GM19372 (cell line): ENCODE data around the gene CAMK2B.

Experiments used
- ATAC-seq: cut with Tn5 transposase; IDR thresholded peaks from one replicate; pipeline ENCODE4 v1.9.1; 2021; ENCODE audit warnings: mild to moderate bottlenecking, low read depth, moderate library complexity; ENCODE audit not compliant: unreplicated experiment

Gene CAMK2B

DNA sequence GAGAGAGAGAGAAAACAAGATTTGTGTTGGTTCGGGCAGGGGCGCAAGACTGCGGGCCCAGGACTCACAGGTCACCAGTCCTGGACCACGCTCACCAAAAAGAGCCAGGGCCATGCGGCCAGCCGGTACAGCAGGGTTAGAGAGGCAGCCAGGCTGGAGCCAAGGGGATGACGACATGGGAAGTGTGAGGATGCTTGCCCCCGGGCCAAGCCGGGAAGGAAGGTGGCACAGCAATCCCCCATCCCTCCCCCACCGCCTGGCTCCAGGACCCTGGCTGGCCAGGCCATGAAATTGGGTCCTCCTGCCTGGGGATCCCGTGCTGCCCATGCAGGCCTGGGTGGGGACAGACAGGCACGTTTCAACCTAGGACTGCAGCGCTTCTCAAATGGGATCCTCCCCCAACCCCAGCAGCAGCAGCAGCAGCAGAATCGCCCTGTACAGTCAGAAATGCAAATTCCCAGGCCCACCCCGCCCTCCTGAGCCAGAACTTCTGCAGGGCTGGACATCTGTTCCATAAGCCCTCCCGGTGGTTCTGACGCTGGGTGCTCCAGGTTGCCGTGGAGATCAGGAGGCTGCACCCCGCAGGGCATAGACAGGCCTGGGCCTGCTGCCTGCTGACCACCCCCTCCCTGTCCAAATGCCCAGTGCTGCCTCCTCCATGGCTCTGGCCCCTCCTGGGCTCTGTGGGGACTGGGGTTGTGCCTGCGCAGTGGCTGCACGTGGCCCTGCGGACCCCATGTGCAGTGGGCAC is 89.6 kb downstream of the CAMK2B start:
- no peak for ATAC-seq

DNA sequence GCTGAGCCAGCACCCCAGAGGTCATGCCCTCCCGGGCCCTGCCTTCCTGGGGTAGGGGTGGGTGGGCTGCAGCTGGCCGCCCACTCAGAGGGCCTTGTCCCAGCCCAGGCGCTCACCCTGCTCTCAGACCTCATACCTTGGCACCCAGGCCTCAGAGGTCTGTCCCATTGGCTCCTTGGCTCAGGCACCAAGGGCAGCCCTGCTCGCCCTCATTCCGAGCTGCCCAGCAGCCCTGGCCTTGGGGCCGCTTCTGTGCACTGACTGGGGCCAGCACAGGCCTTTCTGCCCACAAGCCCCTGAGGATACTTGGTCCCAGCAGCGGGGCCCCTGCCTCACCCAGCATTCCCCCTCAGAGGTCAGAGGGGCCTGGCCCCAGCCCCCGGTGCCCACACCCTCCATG is 90.3 kb downstream of the CAMK2B start:
- no peak for ATAC-seq

DNA sequence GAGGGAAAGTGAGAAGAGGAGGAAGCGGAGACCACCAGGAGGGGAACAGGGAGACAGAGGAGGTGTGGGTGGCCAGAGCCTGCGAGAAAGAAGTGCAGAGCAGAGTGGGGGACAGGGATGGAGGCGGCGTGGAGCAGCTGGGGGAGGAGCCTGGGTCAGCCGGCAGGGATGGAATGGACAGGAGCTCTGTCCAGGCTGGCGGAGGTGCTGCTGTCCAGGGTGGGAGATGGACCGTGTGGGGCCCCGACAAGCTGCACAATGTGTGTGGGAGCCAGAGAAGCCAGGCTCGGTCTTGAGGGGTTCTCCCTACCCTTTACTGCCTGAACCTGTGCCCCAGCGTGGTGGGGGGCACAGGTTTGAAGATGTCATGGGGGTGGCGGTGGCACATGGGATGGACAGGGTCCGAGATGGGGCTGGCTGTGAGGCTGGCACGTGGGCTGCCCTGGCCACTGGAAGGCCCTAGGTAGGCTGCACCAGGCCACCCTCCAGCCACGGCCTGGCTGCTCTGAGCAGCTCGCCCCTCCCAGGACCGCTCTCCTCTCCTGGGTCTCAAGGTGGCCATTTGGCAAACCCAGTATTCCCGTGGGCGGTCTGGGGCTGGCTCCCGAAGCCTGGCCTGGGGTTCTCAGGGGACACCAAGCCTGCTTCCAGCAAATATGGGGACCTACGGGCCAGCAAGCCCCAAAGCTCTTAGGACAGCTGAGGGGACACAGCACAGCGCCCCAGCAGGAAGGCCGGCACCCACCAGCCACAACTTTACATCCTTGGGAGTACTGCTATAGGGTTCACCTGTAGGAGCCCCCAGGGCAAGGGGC is 92.3 kb downstream of the CAMK2B start:
- no peak for ATAC-seq

DNA sequence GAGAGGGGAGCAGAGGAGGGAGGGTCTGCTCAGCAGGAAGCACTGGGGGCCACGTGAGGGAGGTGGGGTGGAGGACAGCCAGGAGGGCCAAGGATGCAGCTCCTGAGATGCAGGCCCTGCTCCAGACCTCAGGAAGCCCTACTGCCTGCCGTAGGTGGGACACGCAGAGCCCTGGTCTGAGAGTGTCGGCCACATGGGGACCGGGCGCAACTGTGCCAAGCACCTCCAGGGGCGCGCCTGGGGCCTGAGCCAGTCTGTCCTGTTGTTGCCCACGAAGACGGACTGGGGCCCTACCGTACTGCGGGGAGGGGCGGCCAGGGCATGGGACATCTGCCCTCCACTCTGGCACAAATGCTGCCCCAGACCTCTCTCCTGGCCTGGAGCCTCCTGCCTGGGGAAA is 93.0 kb downstream of the CAMK2B start:
- no peak for ATAC-seq

DNA sequence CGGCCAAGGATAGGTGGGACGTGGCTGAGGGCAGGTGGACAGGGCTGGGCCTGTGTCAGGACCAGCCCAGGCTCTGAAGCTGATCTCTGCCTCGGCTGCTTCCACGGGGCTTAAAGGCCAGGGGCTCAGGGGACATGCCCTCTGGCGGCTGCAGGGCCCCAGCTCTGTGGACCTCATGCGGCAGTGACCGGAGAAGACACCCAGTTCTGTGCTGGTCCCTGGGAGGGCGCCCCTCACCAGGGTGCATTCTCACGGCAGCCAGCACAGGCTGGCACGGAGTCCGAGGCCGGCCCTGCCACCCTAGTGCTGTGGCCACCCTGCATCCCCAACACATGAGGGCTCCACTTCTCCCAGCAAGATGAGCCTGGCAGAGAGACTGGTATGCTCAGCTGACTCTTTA is 94.3 kb downstream of the CAMK2B start:
- ATAC-seq, result no peak

DNA sequence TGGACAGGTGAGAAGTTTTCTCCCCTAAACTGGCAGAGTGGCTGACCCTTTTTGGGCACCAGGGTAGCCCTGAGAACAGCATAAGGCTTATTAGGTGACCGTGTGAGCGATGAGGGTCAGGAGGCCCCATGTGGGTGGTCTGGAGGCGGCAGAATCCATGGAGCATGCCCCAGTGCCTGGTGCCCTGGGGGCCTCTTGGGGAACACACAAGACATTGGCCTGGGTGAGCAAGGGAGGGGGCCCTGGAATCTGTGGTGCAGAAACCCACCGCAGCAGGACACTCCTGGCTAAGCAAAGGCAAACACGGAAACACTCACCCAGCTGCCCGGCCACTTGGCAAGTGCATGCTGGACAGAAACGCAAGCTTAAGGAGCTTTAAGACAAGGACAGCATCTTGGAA is 95.1 kb downstream of the CAMK2B start:
- no peak for ATAC-seq

DNA sequence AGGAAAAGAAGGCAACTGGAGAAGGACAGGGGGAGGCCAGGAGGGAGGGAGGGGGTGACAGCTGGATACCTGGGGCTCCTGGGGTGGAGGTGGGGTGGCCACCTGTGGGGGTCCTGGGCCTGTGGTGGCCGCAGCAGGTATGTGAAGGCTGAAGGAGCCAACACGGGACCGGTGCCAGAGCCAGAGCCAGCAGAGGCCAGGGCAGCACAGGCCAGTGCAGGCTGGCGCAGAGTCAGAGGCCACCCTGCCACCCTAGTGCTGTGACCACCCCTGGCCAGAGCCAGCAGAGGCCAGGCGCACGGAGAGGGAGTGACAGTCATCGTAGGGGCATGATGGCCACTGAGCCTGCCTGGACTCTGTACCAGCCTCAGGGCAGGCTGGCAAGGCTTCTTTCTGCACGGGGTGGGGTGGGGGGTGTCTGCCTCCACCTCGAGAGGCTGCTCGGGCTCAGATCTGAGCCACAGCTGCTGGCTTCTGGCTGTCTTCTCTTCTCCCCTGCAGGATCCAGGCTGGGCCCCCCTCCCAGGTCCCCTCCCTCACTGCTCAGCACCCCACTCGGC is 95.8 kb downstream of the CAMK2B start:
- no peak for ATAC-seq

DNA sequence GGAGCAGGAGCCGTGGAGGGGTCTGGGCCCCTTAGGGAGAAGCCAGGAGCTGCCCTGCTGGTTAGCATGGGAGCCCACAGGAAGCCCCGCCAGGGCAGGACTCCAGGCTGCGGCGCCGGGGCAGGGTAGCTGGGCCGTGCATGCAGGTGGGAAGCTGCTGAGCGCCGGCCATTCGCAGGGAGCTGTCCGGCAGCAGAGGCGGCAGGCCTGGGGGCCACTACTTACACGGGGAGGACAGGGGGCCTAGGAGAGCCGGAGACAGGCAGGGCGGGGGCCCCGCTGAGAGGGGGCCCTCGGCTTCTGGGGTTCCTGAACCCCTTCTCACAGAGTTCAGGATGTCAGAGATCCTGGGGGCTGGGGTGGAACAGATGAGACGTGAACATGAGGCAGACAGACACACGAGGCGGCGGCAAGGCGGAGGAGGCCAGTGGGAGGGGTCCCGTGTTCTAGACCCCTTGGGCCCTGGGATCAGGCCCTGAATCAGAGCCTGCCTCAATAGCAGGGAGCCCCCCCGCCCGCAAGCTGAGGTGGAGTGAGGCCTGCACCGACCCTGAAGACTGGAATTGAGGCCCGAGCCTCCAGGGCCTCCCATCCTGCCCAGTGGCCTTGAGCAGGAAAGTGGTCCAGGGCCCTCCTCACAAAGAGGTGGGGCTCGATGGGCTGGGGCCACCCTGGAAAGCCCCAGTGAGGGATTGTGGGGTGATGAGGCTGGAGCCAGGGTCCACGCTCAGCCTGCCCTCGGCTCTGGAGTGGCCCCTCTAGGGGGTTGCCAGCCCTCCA is 96.6 kb downstream of the CAMK2B start:
- ATAC-seq, result no peak

DNA sequence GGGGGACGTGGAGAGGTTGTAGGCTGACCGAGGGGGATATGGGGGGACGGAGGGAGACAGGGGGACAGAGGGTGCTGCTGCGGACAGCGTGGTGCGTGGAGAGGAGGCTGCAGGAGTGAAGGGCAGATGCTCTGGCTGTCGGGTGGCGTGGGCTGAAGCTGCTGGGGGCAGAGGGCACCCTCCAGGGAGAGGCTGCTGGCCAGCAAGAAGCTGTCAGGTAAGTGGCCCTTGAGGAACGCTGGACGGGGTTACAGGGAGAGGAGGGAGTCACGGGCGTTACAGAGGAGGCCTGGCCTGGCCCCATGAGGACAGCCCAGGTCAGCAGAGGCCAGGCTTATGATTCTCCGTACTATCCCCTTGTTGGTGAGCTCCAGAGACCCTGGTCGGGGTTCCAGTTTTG is 97.5 kb downstream of the CAMK2B start:
- ATAC-seq, result no peak

DNA sequence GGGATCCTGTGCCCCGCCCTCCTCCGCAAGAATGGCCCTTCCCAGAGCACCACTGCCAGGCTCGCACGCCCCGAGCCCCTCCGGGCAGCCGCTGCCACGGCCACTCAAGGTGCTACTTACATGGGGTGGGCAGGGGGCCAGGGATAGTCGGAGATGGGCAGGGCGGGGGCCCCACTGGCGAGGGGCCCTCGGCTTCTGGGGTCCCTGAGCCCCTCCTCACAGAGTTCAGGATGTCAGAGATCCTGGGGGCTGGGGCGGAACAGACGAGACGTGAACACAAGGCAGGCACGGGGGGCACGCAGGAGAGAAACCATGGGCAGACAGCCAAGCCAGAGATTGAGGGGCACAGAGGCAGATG is 99.0 kb downstream of the CAMK2B start:
- ATAC-seq, result no peak

DNA sequence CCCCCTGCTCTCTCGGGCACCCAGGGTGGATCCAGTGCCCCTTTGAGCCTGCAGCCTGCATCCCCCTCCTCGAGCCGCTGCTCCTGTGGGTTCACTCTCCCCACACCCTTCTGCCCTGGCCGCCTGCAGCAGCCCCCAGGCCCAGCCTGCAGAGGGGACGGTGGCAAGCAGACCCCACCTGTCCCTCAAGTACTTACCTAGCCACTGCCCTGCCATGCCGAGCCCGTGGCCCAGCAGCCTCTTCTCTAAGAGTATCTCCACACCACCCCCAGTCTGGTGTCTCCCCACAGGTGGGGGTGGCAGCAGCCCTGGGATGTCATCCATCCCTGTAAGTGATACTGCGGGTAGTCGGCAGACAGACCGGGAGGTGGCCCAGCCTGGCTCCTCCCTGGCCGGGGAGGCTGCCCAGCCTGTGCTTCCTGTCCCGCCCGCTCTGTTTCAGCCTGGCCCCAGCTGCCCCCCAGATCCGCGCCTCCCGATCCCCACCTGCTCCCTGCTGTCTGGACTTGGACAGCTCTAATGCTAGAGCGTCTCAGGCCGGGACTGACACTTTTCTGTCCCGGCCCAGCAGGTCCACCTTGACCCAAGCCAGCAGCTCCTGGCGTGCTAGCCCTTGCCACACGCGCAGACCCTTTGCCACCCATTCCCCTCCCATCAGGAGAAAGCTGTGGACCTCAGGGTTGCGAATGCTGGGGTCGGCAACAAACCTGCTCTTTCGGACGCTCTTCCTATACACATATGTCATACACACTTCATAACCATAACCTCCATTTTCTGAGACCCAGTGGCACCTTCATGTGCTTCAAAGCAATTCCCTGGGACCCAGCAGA is 99.6 kb downstream of the CAMK2B start:
- no peak for ATAC-seq

DNA sequence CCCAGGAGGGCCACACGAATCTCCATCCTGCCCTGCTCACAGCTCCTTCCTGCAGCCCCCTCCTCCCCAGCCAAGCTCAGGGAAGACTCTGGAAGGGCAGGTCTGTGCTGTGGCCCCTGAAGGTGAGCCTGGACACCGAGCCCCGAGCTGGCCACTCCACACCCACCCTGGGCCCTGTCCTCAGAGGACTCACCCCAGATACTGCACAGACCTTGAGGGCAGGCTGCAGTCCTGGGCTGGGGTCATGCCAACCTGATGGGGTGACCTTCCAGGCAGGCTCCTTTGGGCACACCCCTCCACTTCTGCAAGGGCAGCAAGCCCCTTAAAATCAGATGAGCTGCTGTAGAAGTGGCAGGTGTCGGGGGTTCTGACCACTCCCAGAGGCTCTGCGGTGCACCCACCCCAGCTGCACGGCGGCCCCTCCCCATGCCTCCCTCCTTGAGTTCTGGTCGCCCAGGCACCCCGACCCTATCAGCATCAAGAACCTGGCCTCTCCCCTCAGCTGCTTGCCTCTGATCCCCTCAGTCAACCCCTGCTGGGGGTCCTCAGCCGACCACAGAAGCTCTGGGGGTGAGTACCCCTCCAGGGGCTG is 100.3 kb downstream of the CAMK2B start:
- ATAC-seq, result no peak

DNA sequence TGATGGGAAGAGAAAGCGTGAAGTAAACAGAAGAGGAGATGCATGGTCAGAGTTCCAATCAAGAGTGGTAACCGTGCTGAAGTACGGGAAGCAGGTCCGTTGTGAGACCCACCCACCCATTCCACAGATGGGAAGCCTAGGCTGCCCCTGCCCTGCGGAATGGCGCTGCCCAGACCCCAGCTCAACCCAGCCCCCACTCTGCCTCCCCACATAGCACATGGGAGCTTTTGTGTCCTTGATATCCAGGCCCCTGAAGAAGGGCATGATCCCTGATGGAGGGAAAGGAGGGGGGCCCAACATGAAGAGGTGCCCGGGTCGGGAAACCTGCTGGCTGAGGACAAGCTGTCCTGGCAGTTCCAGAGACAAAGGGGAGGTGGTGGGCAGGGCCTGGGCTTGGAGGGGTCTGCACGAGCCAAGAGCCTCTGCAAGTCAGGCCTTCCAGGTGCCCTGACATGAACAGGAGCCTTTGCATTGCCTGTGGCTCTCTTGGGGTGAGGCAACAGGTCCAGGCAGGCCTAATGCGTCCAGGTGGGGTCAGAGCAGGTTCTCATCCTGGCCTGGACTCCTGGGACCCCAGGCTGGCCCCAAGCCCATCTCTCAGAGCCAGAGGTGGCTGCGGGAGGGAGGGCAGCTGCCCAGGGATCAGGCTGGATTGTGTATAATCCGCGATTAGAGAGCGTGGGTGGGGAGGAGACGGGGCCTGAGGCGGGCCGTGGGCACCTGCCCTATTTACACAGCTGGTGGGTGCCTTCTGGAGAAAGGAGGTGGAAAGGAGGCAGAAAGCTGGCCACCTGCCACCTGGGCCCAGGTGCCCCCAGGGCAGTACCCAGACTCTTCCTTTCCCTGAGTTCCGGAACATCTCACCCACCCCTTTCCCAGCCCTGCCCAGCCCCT is 101.1 kb downstream of the CAMK2B start:
- no peak for ATAC-seq

DNA sequence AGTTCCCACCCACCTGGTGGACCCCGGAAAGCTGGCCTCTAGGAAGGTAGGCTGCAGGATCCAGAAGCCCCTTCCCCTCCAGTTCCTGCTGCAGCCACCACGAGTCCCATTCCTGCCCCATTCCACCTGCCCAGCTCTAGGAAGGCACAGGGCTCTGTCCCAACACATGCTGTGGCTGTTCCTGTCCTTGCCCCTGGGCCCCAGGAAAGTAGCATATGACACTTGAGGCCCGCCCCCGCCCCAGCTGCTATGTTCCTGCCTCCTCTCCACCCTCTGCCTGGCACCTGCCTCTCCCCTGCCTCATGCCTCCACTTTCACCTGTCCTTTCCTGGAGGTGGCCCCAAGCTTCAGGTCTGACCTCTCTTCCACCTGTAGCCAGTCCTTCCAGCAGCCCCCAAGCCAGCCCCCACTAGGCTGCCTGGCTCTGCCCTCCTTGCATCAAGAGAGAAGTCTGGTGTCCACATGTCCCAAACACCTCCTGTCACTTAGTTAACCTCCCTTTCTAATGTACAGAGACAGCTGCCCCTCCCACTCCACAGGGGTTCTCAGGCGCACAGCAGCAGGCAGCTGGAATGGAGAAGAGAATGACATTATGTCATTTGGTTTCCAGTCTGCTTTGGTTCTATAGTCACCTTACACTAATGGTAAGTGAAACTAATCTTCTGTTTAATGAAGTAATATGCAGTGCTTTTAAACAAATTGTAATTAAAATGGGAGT is 101.9 kb downstream of the CAMK2B start:
- no peak for ATAC-seq

DNA sequence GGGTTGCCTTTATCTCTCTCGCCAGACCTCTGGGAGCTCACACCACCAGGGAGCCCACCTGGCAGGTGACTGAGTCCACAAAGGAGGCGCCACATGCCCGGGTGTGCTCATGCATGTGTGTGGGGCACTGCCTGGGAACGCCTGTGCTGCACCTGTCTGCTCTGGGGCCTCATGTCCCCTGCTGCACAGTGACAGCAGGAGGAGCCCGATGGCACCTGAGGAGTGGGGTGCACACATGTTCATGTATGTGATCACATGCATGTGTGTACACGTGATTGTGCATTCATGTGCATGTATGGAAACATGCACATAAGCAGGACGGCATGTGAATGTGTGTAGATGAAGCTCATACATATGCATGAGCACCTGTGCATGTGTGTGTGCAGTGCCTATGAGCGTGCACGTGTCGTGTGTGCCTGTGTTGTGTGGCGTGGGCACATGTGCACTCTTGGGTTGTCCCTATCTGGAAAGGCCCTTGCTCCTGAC is 102.6 kb downstream of the CAMK2B start:
- no peak for ATAC-seq

DNA sequence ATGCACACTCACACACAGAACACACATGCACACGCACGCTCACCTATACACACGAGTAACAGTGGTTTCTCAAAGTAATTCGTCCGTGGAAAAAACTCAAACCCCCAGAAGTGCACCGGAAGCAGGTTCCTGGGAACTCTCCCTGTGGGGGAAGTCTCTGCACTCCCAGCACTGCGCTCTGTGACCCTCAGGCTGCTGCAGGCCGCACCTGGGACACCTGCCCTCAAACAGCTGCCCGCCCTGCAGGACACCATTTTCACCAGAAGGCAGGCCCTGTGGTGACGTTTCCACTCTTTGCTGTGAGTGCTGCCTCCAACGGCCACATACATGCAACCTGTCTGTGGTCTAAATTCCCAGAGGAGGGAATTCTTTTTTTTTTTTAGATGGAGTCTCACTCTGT is 103.3 kb downstream of the CAMK2B start:
- ATAC-seq, result no peak

DNA sequence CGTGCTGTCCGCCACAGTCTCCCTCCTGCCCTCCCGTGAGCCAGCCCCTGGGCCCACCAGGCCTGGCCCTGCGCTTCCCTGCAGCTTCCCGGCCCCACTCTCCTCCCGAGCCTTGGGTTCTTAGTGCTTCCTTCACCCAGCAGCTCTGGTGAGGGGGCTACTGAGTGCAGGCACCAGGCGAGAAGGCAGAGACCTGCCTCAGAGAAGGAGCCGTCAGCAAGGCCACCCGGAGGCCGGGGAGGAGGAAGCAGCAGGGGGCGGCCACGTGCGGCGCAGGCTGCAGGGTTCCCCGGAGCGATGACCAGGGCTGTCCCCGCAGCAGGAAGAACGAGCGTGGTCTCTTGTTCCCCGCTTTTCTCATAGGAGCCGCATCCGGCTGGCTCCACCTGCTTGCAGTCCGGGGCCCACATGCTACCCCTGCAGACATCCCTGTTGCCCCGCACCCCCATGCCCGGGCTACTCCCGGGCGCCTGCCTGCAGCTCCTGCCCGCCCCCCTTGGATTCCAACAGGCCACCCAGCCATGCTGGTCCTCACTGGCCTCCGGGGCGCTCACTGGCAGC is 104.1 kb downstream of the CAMK2B start:
- ATAC-seq, result no peak
